GM23338 (cell line): ENCODE data around the gene KIAA1755.

Source experiments
- CREB1 ChIP-seq: fragments of 250-450 bp; sonication (Bioruptor Pico); IDR thresholded peaks from 2 replicates; pipeline ENCODE4 v1.5.0; 2020; ENCODE audit warnings: low read depth, mild to moderate bottlenecking, moderate library complexity
- CTCF ChIP-seq, 2 experiments: fragments of 200-600 bp in 1 of 2; sonication (generic) in 1 of 2; conservative IDR thresholded peaks; 2 replicates each; pipeline versions ENCODE4 v1.5.1 to v1.6.1; 2016 to 2017; ENCODE audit warnings: antibody characterized with exemption in 2 of 2, low read depth in 2 of 2, mild to moderate bottlenecking in 2 of 2, moderate library complexity in 1 of 2
- EZH2 ChIP-seq: fragments of 200-600 bp; sonication (generic); IDR thresholded peaks from one replicate; pipeline ENCODE4 v1.8.0; 2017; ENCODE audit warnings: antibody characterized with exemption, mild to moderate bottlenecking, low read depth; ENCODE audit not compliant: unreplicated experiment
- EZH2phosphoT487 ChIP-seq: fragments of 200-600 bp; sonication (generic); IDR thresholded peaks from one replicate; pipeline ENCODE4 v1.8.1; 2018; ENCODE audit warnings: antibody characterized with exemption; ENCODE audit not compliant: unreplicated experiment
- NANOG ChIP-seq: IDR thresholded peaks from 2 replicates; pipeline ENCODE4 v1.6.1; 2016; ENCODE audit warnings: antibody characterized with exemption, borderline replicate concordance
- POLR2AphosphoS5 ChIP-seq: IDR thresholded peaks from 2 replicates; pipeline ENCODE4 v1.6.1; 2016; ENCODE audit warnings: antibody characterized with exemption, low read depth
- REST ChIP-seq: IDR thresholded peaks from one replicate; pipeline ENCODE4 v1.6.1; 2018; ENCODE audit warnings: antibody characterized with exemption; ENCODE audit not compliant: unreplicated experiment
- STAT1 ChIP-seq: IDR thresholded peaks from one replicate; pipeline ENCODE4 v1.6.1; 2016; ENCODE audit warnings: antibody characterized with exemption; ENCODE audit not compliant: unreplicated experiment

- TF ChIP-seq REST = no peak
- TF ChIP-seq CTCF (conservative IDR thresholded peaks at IDR 0.05; ENCODE audit: low read depth in 2 of 2) = no peak
- no peak for TF ChIP-seq POLR2AphosphoS5
- TF ChIP-seq NANOG = no peak
- no peak for TF ChIP-seq EZH2phosphoT487
- no peak for TF ChIP-seq STAT1
- TF ChIP-seq EZH2 = no peak
- TF ChIP-seq CREB1 = no peak
These were observed 28.9 kb downstream of the KIAA1755 start for GRCh38 chr20:38231531-38232121.
